BJ (cell line): ENCODE measurements around the gene CNTNAP4. TPM values are rescaled to one million over a fixed set of nuclear protein-coding genes. Genes with fewer than 3 reads are reported as not detected.

Source experiments
- CTCF ChIA-PET: fragments of 350-600 bp; formaldehyde crosslinking; extraction: SDS; loops from one replicate; lab custom pipeline; 2021; ENCODE audit warnings: antibody characterized with exemption, inconsistent platforms; lab: Yijun Ruan, JAX
- POLR2A ChIA-PET: fragments of 300-600 bp; sonication (Branson Sonifier 250); formaldehyde crosslinking; extraction: SDS; loops from one replicate; lab custom pipeline; 2021; ENCODE audit warnings: antibody characterized with exemption; lab: Charles Lee
- DNase-seq: peaks from one replicate; pipeline ENCODE4 v3.0.0-alpha.2; 2011; ENCODE audit warnings: low read depth
- H3K27me3 ChIP-seq: 2 replicates; pipeline ENCODE4 v1.6.0; 2011; ENCODE audit warnings: low read length; ENCODE audit not compliant: control insufficient read depth, insufficient read depth
- H3K36me3 ChIP-seq: 2 replicates; pipeline ENCODE4 v1.5.1; 2011; ENCODE audit warnings: low read length; ENCODE audit not compliant: control insufficient read depth, insufficient read depth
- H3K4me3 ChIP-seq: 2 replicates; pipeline ENCODE4 v1.5.1; 2011; ENCODE audit warnings: low read depth, mild to moderate bottlenecking, control low read depth, low read length
- CTCF ChIP-seq: IDR thresholded peaks from 2 replicates; pipeline ENCODE4 v1.5.1; 2011; ENCODE audit warnings: low read depth, mild to moderate bottlenecking, control low read depth, inconsistent platforms, low read length, moderate library complexity; ENCODE audit not compliant: insufficient read depth
- polyA plus RNA-seq: library from polyadenylated mRNA; depleted of rRNA; stranded (reverse); fragments of >200 nt; gene quantifications from 2 replicates; pipeline ENCODE4 v1.2.3, GENCODE V29; 2011

Gene CNTNAP4
- polyA plus RNA-seq, 1 experiment: not detected

- ChIA-PET CTCF (no interaction called here), POLR2A (no interaction called here)
- no peaks in the 10 kb centered on the region for H3K36me3 ChIP-seq
- no peaks in the 10 kb centered on the region for H3K27me3 ChIP-seq
- DNase-seq: no peak
- no peak overlapping the region for H3K4me3 ChIP-seq
- no peak for TF ChIP-seq CTCF
Measured at GRCh38 chr16:76268824-76269223, 8.4 kb upstream of the CNTNAP4 start.

- H3K36me3 ChIP-seq: no peaks in the 10 kb centered on the region
- DNase-seq: no peak
- H3K4me3 ChIP-seq: no peak overlapping the region
- ChIA-PET POLR2A (no interaction called here), CTCF (no interaction called here)
- no peak for TF ChIP-seq CTCF
- H3K27me3 ChIP-seq: no peaks in the 10 kb centered on the region
Measured at GRCh38 chr16:76277460-76278030, 344 bp downstream of the CNTNAP4 start.

- ChIA-PET CTCF (no interaction called here), POLR2A (no interaction called here)
- no peaks in the 10 kb centered on the region for H3K36me3 ChIP-seq
- no peak for DNase-seq
- H3K4me3 ChIP-seq: no peak overlapping the region
- no peak for TF ChIP-seq CTCF
- H3K27me3 ChIP-seq: no peaks in the 10 kb centered on the region
Measured at GRCh38 chr16:76278086-76278485, 885 bp downstream of the CNTNAP4 start.

- Histone ChIP-seq H3K36me3 (no peaks in the 10 kb centered on the region), H3K4me3 (no peak overlapping the region), H3K27me3 (no peaks in the 10 kb centered on the region)
- DNase-seq: no peak
- TF ChIP-seq CTCF: no peak
- ChIA-PET POLR2A (no interaction called here), CTCF (no interaction called here)
Measured at GRCh38 chr16:76278980-76279379, 1.8 kb downstream of the CNTNAP4 start.

DNA sequence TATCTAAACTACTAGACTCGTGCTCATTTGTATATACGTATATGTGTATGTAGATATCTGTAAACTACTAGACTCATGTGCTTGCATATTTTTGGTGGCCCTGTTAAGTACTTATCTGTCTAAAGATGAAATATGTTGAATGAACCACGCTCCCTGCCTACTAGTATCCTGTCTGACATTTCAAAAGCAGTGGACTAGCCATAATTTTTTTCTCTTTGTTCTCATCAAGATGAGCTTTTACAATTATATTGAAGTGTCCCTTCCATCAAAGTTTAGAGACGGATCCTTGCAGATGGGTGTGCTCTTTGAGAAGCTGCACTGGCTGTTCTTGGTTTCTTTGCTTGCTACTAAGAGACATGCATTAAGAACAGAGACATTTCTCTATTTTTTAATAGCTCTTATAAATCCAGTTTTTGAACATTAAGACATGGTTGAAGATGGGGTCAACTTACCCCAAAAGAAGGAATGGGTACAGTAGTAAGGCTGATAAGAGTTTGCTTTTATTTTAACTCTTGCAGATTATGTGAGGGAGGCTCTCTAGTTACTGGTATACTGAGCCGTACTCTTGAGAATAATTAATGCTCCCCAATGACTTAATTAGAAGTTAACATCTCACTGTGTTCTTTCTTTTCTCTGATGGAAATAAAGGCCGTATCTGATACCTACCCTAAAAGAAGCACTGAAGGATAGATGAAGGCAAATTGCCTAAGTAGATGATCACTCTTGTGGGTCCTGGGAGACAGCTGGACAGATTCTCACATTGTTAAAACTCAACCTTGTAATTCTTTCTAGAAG, 3.4 kb downstream of the CNTNAP4 start:
- CTCF ChIA-PET: no interaction called here
- no peaks in the 10 kb centered on the region for H3K36me3 ChIP-seq
- no peaks in the 10 kb centered on the region for H3K27me3 ChIP-seq
- DNase-seq: no peak
- TF ChIP-seq CTCF: no peak
- no peak overlapping the region for H3K4me3 ChIP-seq
- POLR2A ChIA-PET: interaction anchor here (0.6 kb wide), 1 partner anchor 23 kb away, joined by 4 read pairs; no protein-coding TSS in a partner anchor
